Panc1 (cell line): ENCODE measurements around the gene SLCO3A1. TPM values are rescaled to one million over a fixed set of nuclear protein-coding genes. Genes with fewer than 3 reads are reported as not detected.

ENCODE experiments used
- ATAC-seq: fragments of 200-7000 bp; cut with Tn5 transposase; 2 replicates; pipeline ENCODE4 v1.9.1; 2020; ENCODE audit warnings: mild to moderate bottlenecking, moderate library complexity
- BruUV-seq: library from RNA; stranded (reverse); fragments of 400-500 nt; replicated peaks from 2 replicates; lab custom pipeline; 2021; lab: Mats Ljungman, UMichigan
- CTCF ChIA-PET: fragments of 300-600 bp; sonication (Branson Sonifier 250); formaldehyde crosslinking; loops from one replicate; lab custom pipeline; 2022; ENCODE audit warnings: antibody characterized with exemption; lab: Charles Lee
- POLR2A ChIA-PET: fragments of 300-600 bp; sonication (Branson Sonifier 250); formaldehyde crosslinking; loops from one replicate; lab custom pipeline; 2022; ENCODE audit warnings: antibody characterized with exemption; lab: Charles Lee
- DNase-seq: peaks from one replicate; pipeline ENCODE4 v3.0.0-alpha.2; 2010; ENCODE audit warnings: low read depth, low spot score
- H3K27ac ChIP-seq: 2 replicates; pipeline ENCODE4 v1.5.1; 2011; ENCODE audit warnings: mild to moderate bottlenecking, low read length, inconsistent platforms
- H3K27me3 ChIP-seq: fragments of 200-500 bp; sonication (Bioruptor generic); 2 replicates; pipeline ENCODE4 v1.6.0; 2014; ENCODE audit warnings: low read length, inconsistent platforms; ENCODE audit not compliant: control insufficient read depth, insufficient read depth
- H3K36me3 ChIP-seq: fragments of 200-500 bp; sonication (Bioruptor generic); 2 replicates; pipeline ENCODE4 v1.5.1; 2014; ENCODE audit warnings: inconsistent platforms, mild to moderate bottlenecking, low read length, moderate library complexity; ENCODE audit not compliant: control insufficient read depth, insufficient read depth
- H3K4me1 ChIP-seq: 2 replicates; pipeline ENCODE4 v1.5.1; 2011; ENCODE audit warnings: inconsistent platforms, mild to moderate bottlenecking, low read length, moderate library complexity; ENCODE audit not compliant: control insufficient read depth, insufficient read depth
- H3K4me3 ChIP-seq, 2 experiments: 2 replicates each; pipeline ENCODE4 v1.5.1; 2011 to 2012; ENCODE audit warnings: low read depth in 2 of 2, low read length in 2 of 2, mild to moderate bottlenecking in 2 of 2, inconsistent platforms in 1 of 2, moderate library complexity in 1 of 2
- H3K9me3 ChIP-seq: fragments of 200-500 bp; sonication (Bioruptor generic); 2 replicates; pipeline ENCODE4 v1.5.1; 2014; ENCODE audit warnings: low read depth, mild to moderate bottlenecking, inconsistent platforms, low read length, moderate library complexity; ENCODE audit not compliant: control insufficient read depth, insufficient read depth
- POLR2AphosphoS5 ChIP-seq: IDR thresholded peaks from 2 replicates; pipeline ENCODE4 v1.6.1; 2012; ENCODE audit warnings: mild to moderate bottlenecking, low read depth, low read length, moderate library complexity
- SIN3A ChIP-seq: IDR thresholded peaks from 2 replicates; pipeline ENCODE4 v1.6.1; 2012; ENCODE audit warnings: low read depth, mild to moderate bottlenecking, low read length, moderate library complexity, borderline replicate concordance; ENCODE audit not compliant: insufficient read depth
- TCF7L2 ChIP-seq: IDR thresholded peaks from 2 replicates; pipeline ENCODE4 v1.6.1; 2011; ENCODE audit warnings: mild to moderate bottlenecking, low read depth, low read length, inconsistent platforms
- in situ Hi-C: cut with HindIII; loops from 2 replicates; pipeline ENCODE4 v1.10.0; 2016; ENCODE audit warnings: low sequenced_read_pairs, low pct_unique_long_range_greater_than_20kb
- intact Hi-C: fragments of 100-400 bp; cut with micrococcal nuclease; formaldehyde crosslinking; loops from one replicate; pipeline ENCODE4 v1.10.0; 2022; ENCODE audit not compliant: unreplicated experiment
- total RNA-seq: library from RNA; stranded (reverse); gene quantifications from one replicate; pipeline ENCODE4 v1.2.1, GENCODE V29; 2021; ENCODE audit not compliant: unreplicated experiment
- TF ChIP-seq, protein P1 (sequence below): fragments of 450-650 bp; IDR thresholded peaks from 2 replicates; pipeline ENCODE4 v1.5.1; 2017; ENCODE audit warnings: mild to moderate bottlenecking
- TF ChIP-seq, protein P2 (sequence below), 2 experiments: IDR thresholded peaks; 2 replicates each; pipeline ENCODE4 v1.6.1; 2011 to 2012; ENCODE audit warnings: low read depth in 2 of 2, control low read depth in 1 of 2, low read length in 1 of 2, mild to moderate bottlenecking in 1 of 2, moderate library complexity in 1 of 2; ENCODE audit not compliant: insufficient read depth in 1 of 2

SLCO3A1 gene
- total RNA-seq, 1 experiment from 2014 or later: 20.6 TPM

DNA sequence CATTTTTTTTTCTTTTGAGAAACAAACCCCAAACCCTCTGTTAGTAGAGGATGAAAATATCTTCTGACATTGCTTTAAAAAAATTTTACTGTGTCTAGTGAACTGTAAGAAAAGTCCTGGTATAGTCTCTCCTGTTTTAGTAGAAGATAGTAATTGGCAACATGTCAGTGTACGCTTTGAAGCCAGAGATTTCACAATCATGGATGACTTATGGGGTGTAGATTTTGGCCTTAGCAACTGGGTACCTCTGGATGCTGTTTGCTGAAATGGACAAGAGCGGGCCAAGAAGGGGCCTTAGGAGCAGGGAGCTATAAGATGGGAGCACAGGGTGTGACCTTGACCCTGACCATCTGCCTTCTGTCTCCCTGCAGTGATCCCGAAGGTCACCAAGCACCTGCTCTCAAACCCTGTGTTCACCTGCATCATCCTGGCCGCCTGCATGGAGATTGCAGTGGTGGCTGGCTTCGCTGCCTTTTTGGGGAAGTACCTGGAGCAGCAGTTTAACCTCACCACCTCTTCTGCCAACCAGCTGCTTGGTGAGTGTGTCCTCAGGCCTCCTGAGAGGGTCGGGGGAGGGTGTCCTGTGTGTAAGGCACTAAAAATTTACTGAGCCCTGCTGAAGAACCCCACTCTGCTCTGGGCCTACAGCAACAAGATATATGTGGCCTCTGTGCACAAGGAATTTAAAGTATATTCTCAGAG is 266.7 kb downstream of the SLCO3A1 start:
- POLR2A ChIA-PET: no interaction called here
- no peak for DNase-seq
- ATAC-seq: no peak
- no peaks in the 10 kb centered on the region for H3K36me3 ChIP-seq
- no peak overlapping the region for H3K27ac ChIP-seq
- H3K27me3 ChIP-seq: no peaks in the 10 kb centered on the region
- no TSS peak for BruUV-seq
- intact Hi-C loops (no loop called here), in situ Hi-C loops (no loop called here)
- H3K9me3 ChIP-seq: no peaks in the 10 kb centered on the region
- CTCF ChIA-PET: no interaction called here
- no peak for TF ChIP-seq TCF7L2
- no peak for TF ChIP-seq POLR2AphosphoS5
- no peak for TF ChIP-seq SIN3A
- no peaks in the 10 kb centered on the region for H3K4me1 ChIP-seq
- no peak overlapping the region for H3K4me3 ChIP-seq

DNA sequence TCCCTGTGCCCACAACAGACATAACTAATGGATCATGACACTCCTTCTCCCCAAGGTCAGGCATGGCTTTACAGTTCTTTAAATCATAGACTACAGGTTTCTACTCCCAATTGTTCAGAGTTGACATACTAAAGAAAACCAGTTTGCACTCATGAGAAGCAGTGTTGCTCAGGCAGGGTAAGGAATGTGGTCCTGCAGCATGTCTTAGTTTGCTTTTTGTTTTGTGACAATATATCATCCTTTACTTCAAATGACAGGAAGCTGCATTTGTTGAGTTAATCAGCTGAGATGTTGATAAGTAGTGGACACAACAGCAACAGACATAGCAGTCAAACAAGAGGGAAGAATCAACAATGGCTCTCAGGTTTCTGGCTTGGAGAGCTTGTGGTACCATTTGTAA is 267.5 kb downstream of the SLCO3A1 start:
- Histone ChIP-seq H3K4me1 (no peaks in the 10 kb centered on the region), H3K4me3 (no peak overlapping the region), H3K36me3 (no peaks in the 10 kb centered on the region), H3K27ac (no peak overlapping the region), H3K27me3 (no peaks in the 10 kb centered on the region), H3K9me3 (no peaks in the 10 kb centered on the region)
- in situ Hi-C loops: no loop called here
- ATAC-seq: no peak
- ChIA-PET POLR2A (no interaction called here), CTCF (no interaction called here)
- no TSS peak for BruUV-seq
- intact Hi-C loops: no loop called here
- DNase-seq: no peak
- TF ChIP-seq, protein P1, sequence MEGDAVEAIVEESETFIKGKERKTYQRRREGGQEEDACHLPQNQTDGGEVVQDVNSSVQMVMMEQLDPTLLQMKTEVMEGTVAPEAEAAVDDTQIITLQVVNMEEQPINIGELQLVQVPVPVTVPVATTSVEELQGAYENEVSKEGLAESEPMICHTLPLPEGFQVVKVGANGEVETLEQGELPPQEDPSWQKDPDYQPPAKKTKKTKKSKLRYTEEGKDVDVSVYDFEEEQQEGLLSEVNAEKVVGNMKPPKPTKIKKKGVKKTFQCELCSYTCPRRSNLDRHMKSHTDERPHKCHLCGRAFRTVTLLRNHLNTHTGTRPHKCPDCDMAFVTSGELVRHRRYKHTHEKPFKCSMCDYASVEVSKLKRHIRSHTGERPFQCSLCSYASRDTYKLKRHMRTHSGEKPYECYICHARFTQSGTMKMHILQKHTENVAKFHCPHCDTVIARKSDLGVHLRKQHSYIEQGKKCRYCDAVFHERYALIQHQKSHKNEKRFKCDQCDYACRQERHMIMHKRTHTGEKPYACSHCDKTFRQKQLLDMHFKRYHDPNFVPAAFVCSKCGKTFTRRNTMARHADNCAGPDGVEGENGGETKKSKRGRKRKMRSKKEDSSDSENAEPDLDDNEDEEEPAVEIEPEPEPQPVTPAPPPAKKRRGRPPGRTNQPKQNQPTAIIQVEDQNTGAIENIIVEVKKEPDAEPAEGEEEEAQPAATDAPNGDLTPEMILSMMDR: no peak
- TF ChIP-seq TCF7L2 (no peak), SIN3A (no peak), POLR2AphosphoS5 (no peak)
- TF ChIP-seq, protein P2, sequence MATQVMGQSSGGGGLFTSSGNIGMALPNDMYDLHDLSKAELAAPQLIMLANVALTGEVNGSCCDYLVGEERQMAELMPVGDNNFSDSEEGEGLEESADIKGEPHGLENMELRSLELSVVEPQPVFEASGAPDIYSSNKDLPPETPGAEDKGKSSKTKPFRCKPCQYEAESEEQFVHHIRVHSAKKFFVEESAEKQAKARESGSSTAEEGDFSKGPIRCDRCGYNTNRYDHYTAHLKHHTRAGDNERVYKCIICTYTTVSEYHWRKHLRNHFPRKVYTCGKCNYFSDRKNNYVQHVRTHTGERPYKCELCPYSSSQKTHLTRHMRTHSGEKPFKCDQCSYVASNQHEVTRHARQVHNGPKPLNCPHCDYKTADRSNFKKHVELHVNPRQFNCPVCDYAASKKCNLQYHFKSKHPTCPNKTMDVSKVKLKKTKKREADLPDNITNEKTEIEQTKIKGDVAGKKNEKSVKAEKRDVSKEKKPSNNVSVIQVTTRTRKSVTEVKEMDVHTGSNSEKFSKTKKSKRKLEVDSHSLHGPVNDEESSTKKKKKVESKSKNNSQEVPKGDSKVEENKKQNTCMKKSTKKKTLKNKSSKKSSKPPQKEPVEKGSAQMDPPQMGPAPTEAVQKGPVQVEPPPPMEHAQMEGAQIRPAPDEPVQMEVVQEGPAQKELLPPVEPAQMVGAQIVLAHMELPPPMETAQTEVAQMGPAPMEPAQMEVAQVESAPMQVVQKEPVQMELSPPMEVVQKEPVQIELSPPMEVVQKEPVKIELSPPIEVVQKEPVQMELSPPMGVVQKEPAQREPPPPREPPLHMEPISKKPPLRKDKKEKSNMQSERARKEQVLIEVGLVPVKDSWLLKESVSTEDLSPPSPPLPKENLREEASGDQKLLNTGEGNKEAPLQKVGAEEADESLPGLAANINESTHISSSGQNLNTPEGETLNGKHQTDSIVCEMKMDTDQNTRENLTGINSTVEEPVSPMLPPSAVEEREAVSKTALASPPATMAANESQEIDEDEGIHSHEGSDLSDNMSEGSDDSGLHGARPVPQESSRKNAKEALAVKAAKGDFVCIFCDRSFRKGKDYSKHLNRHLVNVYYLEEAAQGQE (IDR thresholded peaks at IDR 0.05; ENCODE audit: insufficient read depth in 1 of 2, low read depth in 2 of 2, low read length in 1 of 2): no peak

DNA sequence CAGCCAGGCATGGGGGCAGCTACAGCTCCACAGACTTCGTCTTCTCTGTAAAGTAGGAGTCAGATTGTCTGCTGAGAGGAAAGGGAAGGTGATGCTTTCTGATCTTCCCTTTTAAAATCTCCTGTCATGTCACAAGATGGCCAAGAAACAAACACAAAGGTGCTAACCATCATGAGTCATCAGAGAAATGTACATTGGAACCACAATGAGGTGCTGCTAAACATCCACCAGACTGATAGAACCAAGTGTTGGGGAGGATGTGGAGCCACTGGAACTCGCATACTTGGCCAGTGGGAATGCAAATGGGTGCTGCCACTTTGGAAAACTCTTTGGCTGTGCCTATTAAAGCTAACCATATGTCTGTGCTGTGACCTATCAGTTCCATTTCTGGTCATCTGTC is 268.8 kb downstream of the SLCO3A1 start:
- DNase-seq: no peak
- Histone ChIP-seq H3K4me1 (no peaks in the 10 kb centered on the region), H3K27me3 (no peaks in the 10 kb centered on the region), H3K9me3 (no peaks in the 10 kb centered on the region), H3K4me3 (no peak overlapping the region), H3K36me3 (no peaks in the 10 kb centered on the region), H3K27ac (no peak overlapping the region)
- CTCF ChIA-PET: no interaction called here
- intact Hi-C loops (no loop called here), in situ Hi-C loops (no loop called here)
- ATAC-seq: no peak
- POLR2A ChIA-PET: no interaction called here
- BruUV-seq: no TSS peak
- TF ChIP-seq, protein P1: no peak
- TF ChIP-seq, protein P2 (IDR thresholded peaks at IDR 0.05; ENCODE audit: insufficient read depth in 1 of 2, low read depth in 2 of 2, low read length in 1 of 2): no peak
- TF ChIP-seq TCF7L2 (no peak), POLR2AphosphoS5 (no peak), SIN3A (no peak)
